ENCODE data around the gene TPRX2. TPM values are rescaled to one million over a fixed set of nuclear protein-coding genes. Genes with fewer than 3 reads are reported as not detected.
"Not testable (repeated sequence)": the region's sequence is repeated elsewhere in the genome, so short reads cannot be mapped to it uniquely, and the experiment has no call there.

Gene TPRX2
- total and polyA plus RNA-seq, 4 donors: not detected

- WGBS: 92% methylated on average over 1 of the region's 1 CpG
- not testable (repeated sequence) for H3K36me3 ChIP-seq (ENCODE audit: control insufficient read depth in 4 of 4, insufficient read depth in 3 of 4, low read depth in 1 of 4, low read length in 3 of 4); H3K27me3 ChIP-seq (ENCODE audit: control insufficient read depth in 4 of 4, insufficient read depth in 4 of 4, low read length in 3 of 4); H3K4me1 ChIP-seq (ENCODE audit: control insufficient read depth in 4 of 4, insufficient read depth in 4 of 4, low read length in 3 of 4); H3K27ac ChIP-seq (ENCODE audit: low read depth in 1 of 2, low read length in 2 of 2); H3K4me3 ChIP-seq (ENCODE audit: low read depth in 1 of 3, low read length in 3 of 3); H3K9ac ChIP-seq (ENCODE audit: low read depth in 1 of 2, low read length in 2 of 2); DNase-seq (ENCODE audit: low spot score); H3K9me3 ChIP-seq (ENCODE audit: control insufficient read depth in 4 of 4, low read length in 3 of 4)
These were observed 40.8 kb upstream of the TPRX2 start for GRCh38 chr19:47818221-47818620.

GRCh38 chr19:47819858-47820257 lies 39.2 kb upstream of the TPRX2 start:
- Histone ChIP-seq H3K27ac (ENCODE audit: low read depth in 1 of 2, low read length in 2 of 2) (no peak overlapping the region), H3K36me3 (ENCODE audit: control insufficient read depth in 4 of 4, insufficient read depth in 3 of 4, low read depth in 1 of 4, low read length in 3 of 4) (no peaks in the 10 kb centered on the region), H3K4me3 (ENCODE audit: low read depth in 1 of 3, low read length in 3 of 3) (no peak overlapping the region), H3K9ac (ENCODE audit: low read depth in 1 of 2, low read length in 2 of 2) (no peak overlapping the region), H3K4me1 (ENCODE audit: control insufficient read depth in 4 of 4, insufficient read depth in 4 of 4, low read length in 3 of 4) (no peaks in the 10 kb centered on the region), H3K27me3 (ENCODE audit: control insufficient read depth in 4 of 4, insufficient read depth in 4 of 4, low read length in 3 of 4) (peaks cover 0 to 4% (median 1%) of the 10 kb centered on the region in 4 donors), H3K9me3 (ENCODE audit: control insufficient read depth in 4 of 4, low read length in 3 of 4) (no peaks in the 10 kb centered on the region)
- TF ChIP-seq RAD21 (IDR thresholded peaks at IDR 0.05): no peak
- 12% methylated on average over 10 of the region's 10 CpGs for WGBS
- no peak for DNase-seq (ENCODE audit: low spot score)

DNA sequence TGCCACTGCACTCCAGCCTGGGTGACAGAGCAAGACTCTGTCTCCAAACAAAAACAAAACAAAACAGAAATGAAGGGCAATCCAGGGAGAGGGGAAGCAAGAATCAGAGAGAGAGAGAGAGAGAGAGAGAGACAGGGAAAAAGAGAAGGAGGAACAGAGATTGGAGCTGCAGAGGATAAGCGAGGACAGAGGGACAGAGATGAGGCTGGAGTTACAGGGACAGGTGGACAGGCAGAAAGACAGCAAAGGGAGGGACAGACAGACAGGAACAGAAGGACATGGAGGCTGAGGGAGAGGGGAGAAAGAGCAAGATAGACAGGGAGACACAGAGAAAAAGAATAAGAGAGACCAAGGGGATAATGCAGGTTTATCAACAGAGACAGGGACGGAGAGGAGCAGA lies 38.6 kb upstream of the TPRX2 start:
- H3K4me3 ChIP-seq (ENCODE audit: low read depth in 1 of 3, low read length in 3 of 3): no peak overlapping the region
- DNase-seq (ENCODE audit: low spot score): no peak
- 64% methylated on average over 2 of the region's 2 CpGs for WGBS
- H3K9ac ChIP-seq (ENCODE audit: low read depth in 1 of 2, low read length in 2 of 2): no peak overlapping the region
- H3K36me3 ChIP-seq (ENCODE audit: control insufficient read depth in 4 of 4, insufficient read depth in 3 of 4, low read depth in 1 of 4, low read length in 3 of 4): no peaks in the 10 kb centered on the region
- no peaks in the 10 kb centered on the region for H3K9me3 ChIP-seq (ENCODE audit: control insufficient read depth in 4 of 4, low read length in 3 of 4)
- no peak overlapping the region for H3K27ac ChIP-seq (ENCODE audit: low read depth in 1 of 2, low read length in 2 of 2)
- H3K4me1 ChIP-seq (ENCODE audit: control insufficient read depth in 4 of 4, insufficient read depth in 4 of 4, low read length in 3 of 4): no peaks in the 10 kb centered on the region
- TF ChIP-seq FOXA2 (IDR thresholded peaks at IDR 0.05): no peak
- no peak for TF ChIP-seq HNF4G (IDR thresholded peaks at IDR 0.05)
- TF ChIP-seq JUND (IDR thresholded peaks at IDR 0.05): no peak
- TF ChIP-seq, protein P1, sequence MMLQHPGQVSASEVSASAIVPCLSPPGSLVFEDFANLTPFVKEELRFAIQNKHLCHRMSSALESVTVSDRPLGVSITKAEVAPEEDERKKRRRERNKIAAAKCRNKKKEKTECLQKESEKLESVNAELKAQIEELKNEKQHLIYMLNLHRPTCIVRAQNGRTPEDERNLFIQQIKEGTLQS (IDR thresholded peaks at IDR 0.05): no peak
- TF ChIP-seq TAF1 (conservative IDR thresholded peaks at IDR 0.05): no peak
- no peak for TF ChIP-seq RAD21 (IDR thresholded peaks at IDR 0.05)
- TF ChIP-seq FOXA1 (IDR thresholded peaks at IDR 0.05): no peak
- TF ChIP-seq, protein P2, sequence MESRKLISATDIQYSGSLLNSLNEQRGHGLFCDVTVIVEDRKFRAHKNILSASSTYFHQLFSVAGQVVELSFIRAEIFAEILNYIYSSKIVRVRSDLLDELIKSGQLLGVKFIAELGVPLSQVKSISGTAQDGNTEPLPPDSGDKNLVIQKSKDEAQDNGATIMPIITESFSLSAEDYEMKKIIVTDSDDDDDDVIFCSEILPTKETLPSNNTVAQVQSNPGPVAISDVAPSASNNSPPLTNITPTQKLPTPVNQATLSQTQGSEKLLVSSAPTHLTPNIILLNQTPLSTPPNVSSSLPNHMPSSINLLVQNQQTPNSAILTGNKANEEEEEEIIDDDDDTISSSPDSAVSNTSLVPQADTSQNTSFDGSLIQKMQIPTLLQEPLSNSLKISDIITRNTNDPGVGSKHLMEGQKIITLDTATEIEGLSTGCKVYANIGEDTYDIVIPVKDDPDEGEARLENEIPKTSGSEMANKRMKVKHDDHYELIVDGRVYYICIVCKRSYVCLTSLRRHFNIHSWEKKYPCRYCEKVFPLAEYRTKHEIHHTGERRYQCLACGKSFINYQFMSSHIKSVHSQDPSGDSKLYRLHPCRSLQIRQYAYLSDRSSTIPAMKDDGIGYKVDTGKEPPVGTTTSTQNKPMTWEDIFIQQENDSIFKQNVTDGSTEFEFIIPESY (IDR thresholded peaks at IDR 0.05): no peak
- TF ChIP-seq HNF4A (conservative IDR thresholded peaks at IDR 0.05): no peak
- no peak for TF ChIP-seq YY1 (IDR thresholded peaks at IDR 0.05)
- TF ChIP-seq, protein P3, sequence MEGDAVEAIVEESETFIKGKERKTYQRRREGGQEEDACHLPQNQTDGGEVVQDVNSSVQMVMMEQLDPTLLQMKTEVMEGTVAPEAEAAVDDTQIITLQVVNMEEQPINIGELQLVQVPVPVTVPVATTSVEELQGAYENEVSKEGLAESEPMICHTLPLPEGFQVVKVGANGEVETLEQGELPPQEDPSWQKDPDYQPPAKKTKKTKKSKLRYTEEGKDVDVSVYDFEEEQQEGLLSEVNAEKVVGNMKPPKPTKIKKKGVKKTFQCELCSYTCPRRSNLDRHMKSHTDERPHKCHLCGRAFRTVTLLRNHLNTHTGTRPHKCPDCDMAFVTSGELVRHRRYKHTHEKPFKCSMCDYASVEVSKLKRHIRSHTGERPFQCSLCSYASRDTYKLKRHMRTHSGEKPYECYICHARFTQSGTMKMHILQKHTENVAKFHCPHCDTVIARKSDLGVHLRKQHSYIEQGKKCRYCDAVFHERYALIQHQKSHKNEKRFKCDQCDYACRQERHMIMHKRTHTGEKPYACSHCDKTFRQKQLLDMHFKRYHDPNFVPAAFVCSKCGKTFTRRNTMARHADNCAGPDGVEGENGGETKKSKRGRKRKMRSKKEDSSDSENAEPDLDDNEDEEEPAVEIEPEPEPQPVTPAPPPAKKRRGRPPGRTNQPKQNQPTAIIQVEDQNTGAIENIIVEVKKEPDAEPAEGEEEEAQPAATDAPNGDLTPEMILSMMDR (IDR thresholded peaks at IDR 0.05; ENCODE audit: low read depth, low read length, missing input control): no peak
- no peak for TF ChIP-seq MAX (IDR thresholded peaks at IDR 0.05)
- TF ChIP-seq EGR1 (IDR thresholded peaks at IDR 0.05; ENCODE audit: low read depth in 2 of 2): no peak
- TF ChIP-seq NR2F2 (IDR thresholded peaks at IDR 0.05): no peak
- TF ChIP-seq SP1 (IDR thresholded peaks at IDR 0.05): no peak
- TF ChIP-seq RXRA (IDR thresholded peaks at IDR 0.05): no peak
- no peak for TF ChIP-seq GABPA (IDR thresholded peaks at IDR 0.05 in 1 of 2, conservative IDR thresholded peaks at IDR 0.05 in 1 of 2)
- TF ChIP-seq, protein P4, sequence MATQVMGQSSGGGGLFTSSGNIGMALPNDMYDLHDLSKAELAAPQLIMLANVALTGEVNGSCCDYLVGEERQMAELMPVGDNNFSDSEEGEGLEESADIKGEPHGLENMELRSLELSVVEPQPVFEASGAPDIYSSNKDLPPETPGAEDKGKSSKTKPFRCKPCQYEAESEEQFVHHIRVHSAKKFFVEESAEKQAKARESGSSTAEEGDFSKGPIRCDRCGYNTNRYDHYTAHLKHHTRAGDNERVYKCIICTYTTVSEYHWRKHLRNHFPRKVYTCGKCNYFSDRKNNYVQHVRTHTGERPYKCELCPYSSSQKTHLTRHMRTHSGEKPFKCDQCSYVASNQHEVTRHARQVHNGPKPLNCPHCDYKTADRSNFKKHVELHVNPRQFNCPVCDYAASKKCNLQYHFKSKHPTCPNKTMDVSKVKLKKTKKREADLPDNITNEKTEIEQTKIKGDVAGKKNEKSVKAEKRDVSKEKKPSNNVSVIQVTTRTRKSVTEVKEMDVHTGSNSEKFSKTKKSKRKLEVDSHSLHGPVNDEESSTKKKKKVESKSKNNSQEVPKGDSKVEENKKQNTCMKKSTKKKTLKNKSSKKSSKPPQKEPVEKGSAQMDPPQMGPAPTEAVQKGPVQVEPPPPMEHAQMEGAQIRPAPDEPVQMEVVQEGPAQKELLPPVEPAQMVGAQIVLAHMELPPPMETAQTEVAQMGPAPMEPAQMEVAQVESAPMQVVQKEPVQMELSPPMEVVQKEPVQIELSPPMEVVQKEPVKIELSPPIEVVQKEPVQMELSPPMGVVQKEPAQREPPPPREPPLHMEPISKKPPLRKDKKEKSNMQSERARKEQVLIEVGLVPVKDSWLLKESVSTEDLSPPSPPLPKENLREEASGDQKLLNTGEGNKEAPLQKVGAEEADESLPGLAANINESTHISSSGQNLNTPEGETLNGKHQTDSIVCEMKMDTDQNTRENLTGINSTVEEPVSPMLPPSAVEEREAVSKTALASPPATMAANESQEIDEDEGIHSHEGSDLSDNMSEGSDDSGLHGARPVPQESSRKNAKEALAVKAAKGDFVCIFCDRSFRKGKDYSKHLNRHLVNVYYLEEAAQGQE (IDR thresholded peaks at IDR 0.05): no peak
- H3K27me3 ChIP-seq (ENCODE audit: control insufficient read depth in 4 of 4, insufficient read depth in 4 of 4, low read length in 3 of 4): peaks cover 0 to 4% (median 1%) of the 10 kb centered on the region in 4 donors
